Heart left ventricle (tissue), 16 donors: ENCODE data around the gene SCGB2B2. TPM values are rescaled to one million over a fixed set of nuclear protein-coding genes. Genes with fewer than 3 reads are reported as not detected.

Experiments used
- ATAC-seq, 4 donors: fragments of 200-7000 bp; cut with Tn5 transposase; one replicate each; pipeline ENCODE4 v1.9.1; 2020 to 2022; ENCODE audit warnings: moderate library complexity in 4 of 4, mild to moderate bottlenecking in 3 of 4, moderate number of reproducible peaks in 1 of 4
- DNase-seq, 5 donors: peaks; one replicate each; pipeline ENCODE4 v3.0.0-alpha.2; 2020
- H3K27ac ChIP-seq, 12 donors: fragments of 200-600 bp; sonication (generic) in 4 of 12; one replicate each; pipeline versions ENCODE4 v1.5.0 to v1.8.0; 2016 to 2022; ENCODE audit warnings: mild to moderate bottlenecking in 2 of 12
- H3K27me3 ChIP-seq, 9 donors: fragments of 200-600 bp; sonication (generic) in 2 of 9; one replicate each; pipeline versions ENCODE4 v1.5.1 to v1.8.0; 2016 to 2022; ENCODE audit warnings: mild to moderate bottlenecking in 3 of 9
- H3K36me3 ChIP-seq, 9 donors: fragments of 200-600 bp; sonication (generic) in 2 of 9; one replicate each; pipeline versions ENCODE4 v1.5.0 to v1.8.0; 2018 to 2022; ENCODE audit warnings: mild to moderate bottlenecking in 2 of 9
- H3K4me1 ChIP-seq, 12 donors: fragments of 200-600 bp; sonication (generic) in 4 of 12; one replicate each; pipeline versions ENCODE4 v1.5.0 to v1.8.0; 2016 to 2022; ENCODE audit warnings: mild to moderate bottlenecking in 3 of 12
- H3K4me3 ChIP-seq, 12 donors: fragments of 200-600 bp; sonication (generic) in 4 of 12; one replicate each; pipeline versions ENCODE4 v1.5.0 to v1.8.0; 2017 to 2022; ENCODE audit warnings: mild to moderate bottlenecking in 9 of 12, moderate library complexity in 4 of 12
- H3K9me3 ChIP-seq, 12 donors: fragments of 200-600 bp; sonication (generic) in 4 of 12; one replicate each; pipeline versions ENCODE4 v1.5.0 to v1.8.0; 2016 to 2022; ENCODE audit warnings: mild to moderate bottlenecking in 1 of 12
- CTCF ChIP-seq, 12 donors: fragments of 200-600 bp; sonication (generic) in 4 of 12; IDR thresholded peaks; one replicate each; pipeline versions ENCODE4 v1.5.0 to v1.8.0; 2018 to 2022; ENCODE audit warnings: antibody characterized with exemption in 12 of 12, mild to moderate bottlenecking in 5 of 12
- POLR2A ChIP-seq, 2 donors: fragments of 450-650 bp; IDR thresholded peaks; one replicate each; pipeline ENCODE4 v1.6.1; 2017; ENCODE audit warnings: antibody characterized with exemption in 2 of 2, mild to moderate bottlenecking in 2 of 2, moderate library complexity in 2 of 2
- whole genome bisulfite sequencing, 4 donors: extraction: QIAGEN DNeasy Blood & Tissue Kit in 2 of 4; methylation state at CpG; one replicate each; pipeline versions ENCODE4 v1.1.5 to v1.1.7; 2013 to 2018; 5-methylcytosine and 5-hydroxymethylcytosine counted together
- intact Hi-C, 10 donors: fragments of 100-400 bp; cut with DNase I; formaldehyde crosslinking; loops; one replicate each; pipeline versions ENCODE4 v1.11.1 to v1.14.2; 2022
- polyA plus RNA-seq, 2 donors: library from polyadenylated mRNA; stranded (reverse); fragments of 200-250 nt; gene quantifications; one replicate each; pipeline ENCODE4 v1.2.3, GENCODE V29; 2013
- total RNA-seq, 9 donors: library from RNA; depleted of rRNA in 2 of 9; stranded (reverse); fragments of >200 nt in 2 of 9; fragmentation: NEBNext Ultra II Directional in 3 of 9; extraction: Animal tissue kit (Norgen Biotek cat#: 25700) in 3 of 9; gene quantifications; one replicate each; pipeline versions ENCODE4 v1.1.0 to v1.2.4, GENCODE V29; 2016 to 2023
- donor health status: ischemic (EF 13 %, LVEDD 7.1; RV severe dilation, severe dysfunction).
- donor health status: healthy with polysubstance abuse.
- donor health status: DM: no; HTN: yes; CAD: no.
- donor health status: DM: no; HTN: no; CAD: no.
- donor health status: ischemic (EF 25% LVEDD 6.9; RV normal size, moderate dysfunction).
- donor health status: ischemic (EF 25% LVEDD 5.7; RV mildly dilated, moderate dysfunction).
- donor health status: healthy.
- donor health status: DM: yes; HTN: yes; CAD: no.
- donor health status: ischemic (EF 35%, LVEDD 5.7; RV mildly dilated, moderate dysfunction).
- donor health status: nonischemic (EF 11% LVEDD 7.7; RV severe dilation, severe dysfunction).
- donor health status: DM: yes; HTN: yes; CAD: no.
- donor health status: PGD.
- donor health status: ischemic (EF 29% LVEDD 5.4; RV normal size, mild dysfunction).
- donor health status: nonischemic (EF 23%, LVEDD 6.1; RV moderate dilation, normal function).

Gene SCGB2B2
- total and polyA plus RNA-seq, 11 donors, result 0.11 to 1.7 (median 0.79) TPM; not detected in 1

GRCh38 chr19:34644991-34645461, 31.9 kb downstream of the SCGB2B2 start:
- H3K27me3 ChIP-seq, result no peaks in the 10 kb centered on the region
- peaks cover 0 to 7% (median 0%) of the 10 kb centered on the region in 12 donors for H3K4me1 ChIP-seq
- no peak overlapping the region for H3K4me3 ChIP-seq
- TF ChIP-seq POLR2A (IDR thresholded peaks at IDR 0.05), result no peak
- no peak for TF ChIP-seq CTCF (IDR thresholded peaks at IDR 0.05)
- no peaks in the 10 kb centered on the region for H3K36me3 ChIP-seq
- intact Hi-C loops, result no loop called here
- peak; percentile 36 to 66 (median 50) for ATAC-seq
- H3K9me3 ChIP-seq, result no peaks in the 10 kb centered on the region
- no peak overlapping the region for H3K27ac ChIP-seq
- 74 to 82% (median 75%) methylated on average over 10 of the region's 10 CpGs for WGBS, 4 donors
- peak in 1 of 5 donors; percentile 51 for DNase-seq

DNA sequence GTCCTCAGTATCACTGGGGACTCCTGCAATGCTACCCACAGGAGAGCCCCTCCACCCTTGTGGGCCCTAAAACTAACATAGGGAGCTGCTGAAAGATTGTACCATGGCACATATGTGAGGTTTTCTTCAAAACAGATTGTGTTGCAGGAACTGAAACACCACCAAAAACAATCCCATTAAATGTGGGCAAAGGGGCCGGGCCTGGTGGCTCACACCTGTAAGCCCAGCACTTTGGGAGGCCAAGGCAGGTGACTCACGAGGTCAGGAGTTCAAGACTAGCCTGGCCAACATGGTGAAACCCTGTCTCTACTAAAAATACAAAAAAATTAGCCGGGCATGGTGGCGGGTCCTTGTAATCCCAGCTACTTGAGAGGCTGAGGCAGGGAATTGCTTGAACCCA, 34.7 kb downstream of the SCGB2B2 start:
- DNase-seq (peak in 1 of 5 donors; percentile 27), ATAC-seq (no peak)
- WGBS, 4 donors, result 86 to 92% (median 89%) methylated on average over 4 of the region's 4 CpGs
- Histone ChIP-seq H3K36me3 (no peaks in the 10 kb centered on the region), H3K4me3 (no peak overlapping the region), H3K27me3 (no peaks in the 10 kb centered on the region), H3K27ac (no peak overlapping the region), H3K4me1 (peaks cover 0 to 7% (median 0%) of the 10 kb centered on the region in 12 donors), H3K9me3 (no peaks in the 10 kb centered on the region)
- no peak for TF ChIP-seq POLR2A (IDR thresholded peaks at IDR 0.05)
- TF ChIP-seq CTCF (IDR thresholded peaks at IDR 0.05), result no peak
- intact Hi-C loops, result no loop called here

GRCh38 chr19:34639491-34640085, 37.4 kb downstream of the SCGB2B2 start:
- 28 to 38% (median 33%) methylated on average over 4 of the region's 4 CpGs for WGBS, 4 donors
- peak in 4 of 5 donors; percentile 37 to 63 (median 42) for DNase-seq

More at GRCh38 chr19:34639491-34640085, 37.4 kb downstream of the SCGB2B2 start:
- intact Hi-C loops, result loop anchor here (1.0 to 2.0 kb wide), 2 partner anchors 73 kb away; no protein-coding TSS in a partner anchor
- Histone ChIP-seq H3K27me3 (no peaks in the 10 kb centered on the region), H3K4me3 (no peak overlapping the region), H3K36me3 (peaks cover 0 to 5% (median 0%) of the 10 kb centered on the region in 9 donors), H3K27ac (no peak overlapping the region), H3K4me1 (no peaks in the 10 kb centered on the region), H3K9me3 (peaks cover 0 to 15% (median 3%) of the 10 kb centered on the region in 12 donors)
- ATAC-seq, result peak in 3 of 4 donors; percentile 44 to 63 (median 50)
- peak; percentile 71 to 95 (median 80) for TF ChIP-seq CTCF (IDR thresholded peaks at IDR 0.05)
- no peak for TF ChIP-seq POLR2A (IDR thresholded peaks at IDR 0.05)
